Measurements from ENCODE around the gene SKOR1. TPM values are rescaled to one million over a fixed set of nuclear protein-coding genes. Genes with fewer than 3 reads are reported as not detected.

SKOR1 gene
- total RNA-seq, 4 donors from 2014 or later = 0.27 to 0.79 TPM; not detected in 2

DNA sequence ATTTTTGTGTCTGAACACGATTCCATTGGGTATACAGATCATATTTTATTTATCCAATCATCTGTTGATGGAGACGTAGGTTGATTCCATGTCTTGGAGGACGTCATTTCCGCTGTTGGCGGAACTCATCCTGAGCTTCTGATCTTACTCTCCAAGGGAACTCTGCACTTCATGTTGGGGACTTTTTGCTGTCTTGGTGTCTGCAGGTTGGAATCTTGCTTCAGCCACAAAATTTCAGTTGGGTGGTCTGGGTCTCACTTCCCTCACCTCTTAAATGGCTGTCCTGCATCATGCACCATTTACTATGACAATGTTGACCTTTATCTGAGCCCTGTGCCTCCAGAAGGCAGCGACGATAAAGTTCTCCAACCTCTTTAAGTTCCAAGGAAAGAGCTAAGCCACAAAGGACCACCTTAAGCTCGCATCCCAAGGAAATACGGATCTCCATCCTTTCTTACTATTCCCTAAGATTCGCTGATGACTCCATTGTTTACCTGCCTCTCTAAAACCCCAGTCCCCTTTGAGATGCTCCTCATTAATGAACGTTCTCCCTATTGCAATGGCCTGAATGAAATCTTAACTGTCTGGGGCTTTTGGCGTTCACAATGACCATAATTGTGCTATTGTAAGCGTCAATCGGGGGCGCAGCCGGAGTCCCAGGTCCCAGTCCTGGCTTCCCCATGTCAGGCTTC lies 37.6 kb downstream of the SKOR1 start:
- H3K9me3 ChIP-seq = no peaks in the 10 kb centered on the region
- peak overlapping the region in 3 of 4 donors; percentile 28 to 57 (median 35) for H3K4me3 ChIP-seq
- 52% methylated on average over 6 to 16 of the region's 16 CpGs for whole genome bisulfite sequencing, 2 donors (ENCODE audit: low coverage in 1 of 2)
- intact Hi-C loops (cut with DNase I; ENCODE audit: low total_unique reads) (loop anchor here (2.0 to 10.0 kb wide), 3 partner anchors 192 to 348 kb away; partner anchors contain the start of gene PIAS1), in situ Hi-C loops (cut with MboI; ENCODE audit: low pct_ligation_motif_present in 1 of 4, low pct_unique_long_range_greater_than_20kb in 1 of 4, low sequenced_read_pairs in 3 of 4) (loop anchor here in 3 of 4 donors (10.0 to 25.0 kb wide), 3 partner anchors 199 to 299 kb away; partner anchors contain the start of gene PIAS1 (in 3 of the 3))
- H3K36me3 ChIP-seq = no peaks in the 10 kb centered on the region
- H3K27me3 ChIP-seq = no peaks in the 10 kb centered on the region
- DNase-seq = no peak
- H3K27ac ChIP-seq = peak overlapping the region; percentile 9 to 67 (median 61)
- H3K4me1 ChIP-seq = peaks cover 3 to 12% (median 10%) of the 10 kb centered on the region in 4 donors
- TF ChIP-seq POLR2A (IDR thresholded peaks at IDR 0.05) (no peak), EP300 (IDR thresholded peaks at IDR 0.05; ENCODE audit: low read depth) (no peak), CTCF (IDR thresholded peaks at IDR 0.05) (no peak), POLR2AphosphoS5 (IDR thresholded peaks at IDR 0.05) (no peak)

GRCh38 chr15:67863442-67863987 lies 38.2 kb downstream of the SKOR1 start:
- in situ Hi-C loops (cut with MboI; ENCODE audit: low pct_ligation_motif_present in 1 of 4, low pct_unique_long_range_greater_than_20kb in 1 of 4, low sequenced_read_pairs in 3 of 4) (loop anchor here in 3 of 4 donors (10.0 to 25.0 kb wide), 3 partner anchors 199 to 299 kb away; partner anchors contain the start of gene PIAS1 (in 3 of the 3)), intact Hi-C loops (cut with DNase I; ENCODE audit: low total_unique reads) (loop anchor here (2.0 to 10.0 kb wide), 3 partner anchors 191 to 347 kb away; partner anchors contain the start of gene PIAS1)

DNA sequence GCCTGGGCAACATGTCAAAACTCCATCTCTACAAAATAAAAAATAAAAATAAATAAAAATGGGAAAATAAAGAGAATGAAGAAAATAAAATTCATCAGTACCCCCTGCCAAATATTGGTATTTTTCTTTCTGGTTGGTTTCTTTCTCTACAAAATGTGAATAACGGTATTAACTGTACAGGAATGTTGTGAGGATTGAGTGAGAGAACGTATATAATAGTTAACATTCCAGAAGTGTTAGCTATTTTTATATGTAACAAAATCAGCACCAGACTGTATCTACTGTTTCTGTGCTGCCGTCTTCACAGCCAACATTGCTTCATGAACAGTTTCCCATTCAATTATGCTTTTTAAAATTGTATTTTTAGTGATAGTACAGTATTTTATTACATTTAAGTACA lies 40.0 kb downstream of the SKOR1 start:
- WGBS, 2 donors (ENCODE audit: low coverage in 1 of 2) = 79 to 83% methylated on average over 3 of the region's 3 CpGs
- in situ Hi-C loops (cut with MboI; ENCODE audit: low pct_ligation_motif_present in 1 of 4, low pct_unique_long_range_greater_than_20kb in 1 of 4, low sequenced_read_pairs in 3 of 4) = loop anchor here (5.0 to 25.0 kb wide), 4 partner anchors 197 to 297 kb away; partner anchors contain the start of gene PIAS1 (in 3 of the 4)
- no peaks in the 10 kb centered on the region for H3K27me3 ChIP-seq
- TF ChIP-seq EP300 (IDR thresholded peaks at IDR 0.05; ENCODE audit: low read depth) (no peak), POLR2AphosphoS5 (IDR thresholded peaks at IDR 0.05) (no peak), POLR2A (IDR thresholded peaks at IDR 0.05) (no peak), CTCF (IDR thresholded peaks at IDR 0.05) (no peak)
- no peaks in the 10 kb centered on the region for H3K9me3 ChIP-seq
- H3K4me1 ChIP-seq = peaks cover 3 to 12% (median 10%) of the 10 kb centered on the region in 4 donors
- no peak overlapping the region for H3K27ac ChIP-seq
- no peaks in the 10 kb centered on the region for H3K36me3 ChIP-seq
- no peak overlapping the region for H3K4me3 ChIP-seq
- DNase-seq = no peak
- intact Hi-C loops (cut with DNase I; ENCODE audit: low total_unique reads) = loop anchor here (10.0 kb wide), 1 partner anchor 189 kb away; the partner anchor contains the start of gene PIAS1

More at GRCh38 chr15:67863442-67863987, 38.2 kb downstream of the SKOR1 start:
- H3K27ac ChIP-seq = peak overlapping the region; percentile 9 to 67 (median 61)
- H3K4me3 ChIP-seq = peak overlapping the region; percentile 28 to 57 (median 34)
- peak; percentile 90 to 98 (median 95) for TF ChIP-seq CTCF (IDR thresholded peaks at IDR 0.05)
- TF ChIP-seq POLR2AphosphoS5 (IDR thresholded peaks at IDR 0.05) = peak in 1 of 3 donors; percentile 18
- TF ChIP-seq EP300 (IDR thresholded peaks at IDR 0.05; ENCODE audit: low read depth) = no peak
- H3K4me1 ChIP-seq = peaks cover 3 to 12% (median 10%) of the 10 kb centered on the region in 4 donors
- whole genome bisulfite sequencing, 2 donors (ENCODE audit: low coverage in 1 of 2) = 2 to 17% methylated on average over 1 to 20 of the region's 41 CpGs
- DNase-seq = peak; percentile 81
- H3K27me3 ChIP-seq = no peaks in the 10 kb centered on the region
- no peaks in the 10 kb centered on the region for H3K9me3 ChIP-seq
- no peaks in the 10 kb centered on the region for H3K36me3 ChIP-seq

DNA sequence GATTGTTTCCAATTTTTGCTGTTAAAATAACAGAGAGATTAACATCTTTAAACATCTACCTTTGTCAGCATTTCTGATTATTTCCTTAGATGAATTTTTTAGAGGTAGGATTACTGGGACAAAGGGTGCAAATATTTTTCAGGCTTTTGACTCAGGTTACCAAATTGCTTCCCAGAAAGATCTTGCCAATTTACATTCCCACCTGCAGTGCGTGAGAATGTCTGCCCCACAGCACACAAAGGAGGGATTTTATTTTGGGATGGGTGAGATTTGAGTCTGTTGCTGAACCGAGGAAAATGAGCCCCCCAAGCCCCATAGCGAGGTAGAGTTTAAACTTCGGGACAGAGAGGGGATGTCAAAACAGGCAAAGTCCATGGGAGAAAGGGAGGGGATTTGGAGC lies 40.5 kb downstream of the SKOR1 start:
- WGBS, 2 donors (ENCODE audit: low coverage in 1 of 2) = 93% methylated on average over 4 of the region's 4 CpGs
- in situ Hi-C loops (cut with MboI; ENCODE audit: low pct_ligation_motif_present in 1 of 4, low pct_unique_long_range_greater_than_20kb in 1 of 4, low sequenced_read_pairs in 3 of 4) = loop anchor here (5.0 to 25.0 kb wide), 4 partner anchors 197 to 297 kb away; partner anchors contain the start of gene PIAS1 (in 3 of the 4)

More for the DNA sequence above, 40.5 kb downstream of the SKOR1 start:
- DNase-seq = no peak
- H3K4me3 ChIP-seq = no peak overlapping the region
- H3K27me3 ChIP-seq = no peaks in the 10 kb centered on the region
- H3K9me3 ChIP-seq = no peaks in the 10 kb centered on the region
- intact Hi-C loops (cut with DNase I; ENCODE audit: low total_unique reads) = loop anchor here (10.0 kb wide), 1 partner anchor 189 kb away; the partner anchor contains the start of gene PIAS1
- TF ChIP-seq POLR2A (IDR thresholded peaks at IDR 0.05) (no peak), EP300 (IDR thresholded peaks at IDR 0.05; ENCODE audit: low read depth) (no peak), POLR2AphosphoS5 (IDR thresholded peaks at IDR 0.05) (no peak), CTCF (IDR thresholded peaks at IDR 0.05) (no peak)
- H3K4me1 ChIP-seq = peaks cover 3 to 12% (median 10%) of the 10 kb centered on the region in 4 donors
- H3K27ac ChIP-seq = no peak overlapping the region
- H3K36me3 ChIP-seq = no peaks in the 10 kb centered on the region

All from transverse colon (tissue), 4 donors.